GM04503 (cell line): ENCODE data around the gene FBXO42.
A peak's percentile ranks its signal among the peaks of the same experiment; 100 is the strongest.
"Not testable (repeated sequence)": the region's sequence is repeated elsewhere in the genome, so short reads cannot be mapped to it uniquely, and the experiment has no call there.

Experiments used
- DNase-seq: peaks from one replicate; pipeline ENCODE4 v3.0.0-alpha.2; 2012; ENCODE audit warnings: low read depth

The FBXO42 gene

DNA sequence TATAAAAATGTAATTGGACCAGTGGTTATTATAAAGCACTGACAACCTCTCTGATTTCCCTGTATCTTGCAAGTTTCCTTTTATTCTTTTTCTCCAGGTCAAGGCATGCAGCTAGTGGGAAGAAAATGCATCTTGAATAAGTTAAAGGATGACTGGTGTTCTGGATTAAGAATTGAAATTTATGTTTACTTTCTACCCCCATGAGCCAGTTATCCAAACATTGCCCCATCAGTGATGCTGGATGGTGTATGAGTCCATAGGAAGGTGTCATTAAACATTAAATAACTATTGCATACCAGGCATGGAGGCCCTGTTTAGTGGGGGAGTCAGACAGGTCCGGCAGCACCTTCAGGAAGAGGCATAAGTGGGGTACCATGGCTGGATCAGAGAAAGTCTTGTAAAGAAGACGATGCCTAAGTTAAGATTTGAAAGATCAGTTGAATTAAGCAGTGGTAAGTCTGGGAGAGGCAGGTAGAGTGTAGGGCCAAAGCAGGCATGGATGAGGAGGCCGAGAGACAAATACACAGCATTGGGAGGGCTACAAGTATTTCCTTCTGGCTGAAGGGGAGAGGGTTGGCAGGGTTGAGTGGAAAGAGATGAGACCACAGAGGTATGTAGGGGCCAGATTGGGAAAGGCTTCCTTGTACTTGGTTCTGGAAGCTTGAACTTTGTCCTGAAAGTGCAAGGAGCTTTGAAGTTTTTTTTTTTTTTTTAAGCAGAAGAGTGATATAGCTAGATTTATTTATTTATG lies 20.4 kb upstream of the FBXO42 start:
- no peak for DNase-seq

DNA sequence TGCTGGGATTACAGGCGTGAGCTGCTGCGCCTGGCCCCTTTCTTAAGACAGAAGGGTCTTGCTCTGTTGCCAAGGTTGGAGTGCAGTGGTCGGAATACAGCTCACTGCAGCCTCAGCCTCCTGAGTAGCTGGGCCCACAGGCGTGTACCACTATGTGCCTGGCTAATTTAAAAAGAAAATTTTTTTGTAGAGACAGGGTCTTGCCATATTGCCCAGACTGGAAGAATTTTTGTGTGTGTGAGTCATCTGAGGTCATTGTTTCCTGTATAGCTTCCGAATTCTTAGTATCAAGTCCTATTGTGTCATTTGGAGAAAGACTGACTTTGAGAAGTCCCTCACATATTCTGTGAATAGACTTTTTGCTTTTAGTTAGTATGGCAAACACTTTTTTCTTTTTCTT lies 19.4 kb upstream of the FBXO42 start:
- no peak for DNase-seq

DNA sequence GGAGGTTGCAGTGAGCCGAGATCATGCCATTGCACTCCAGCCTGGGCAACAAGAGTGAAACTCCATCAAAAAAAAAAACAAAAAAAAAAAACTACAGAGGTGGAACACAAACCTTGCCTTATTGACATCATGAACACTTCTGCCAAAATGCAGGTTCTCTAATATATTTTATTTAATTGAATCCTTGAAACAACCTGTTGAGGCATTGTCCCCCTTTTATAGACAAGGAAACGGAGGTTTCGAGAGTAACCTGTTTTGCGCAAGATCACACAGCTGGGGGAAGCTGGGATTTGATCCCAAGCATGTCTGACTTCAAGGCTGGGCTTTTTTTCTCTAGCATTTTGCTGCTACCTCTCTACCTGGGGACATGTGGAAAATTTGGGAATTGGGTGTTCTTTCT lies 17.5 kb upstream of the FBXO42 start:
- no peak for DNase-seq

GRCh38 chr1:16367968-16368890 lies 15.9 kb upstream of the FBXO42 start:
- no peak for DNase-seq

GRCh38 chr1:16367258-16367967 lies 15.1 kb upstream of the FBXO42 start:
- peak; percentile 67 for DNase-seq

DNA sequence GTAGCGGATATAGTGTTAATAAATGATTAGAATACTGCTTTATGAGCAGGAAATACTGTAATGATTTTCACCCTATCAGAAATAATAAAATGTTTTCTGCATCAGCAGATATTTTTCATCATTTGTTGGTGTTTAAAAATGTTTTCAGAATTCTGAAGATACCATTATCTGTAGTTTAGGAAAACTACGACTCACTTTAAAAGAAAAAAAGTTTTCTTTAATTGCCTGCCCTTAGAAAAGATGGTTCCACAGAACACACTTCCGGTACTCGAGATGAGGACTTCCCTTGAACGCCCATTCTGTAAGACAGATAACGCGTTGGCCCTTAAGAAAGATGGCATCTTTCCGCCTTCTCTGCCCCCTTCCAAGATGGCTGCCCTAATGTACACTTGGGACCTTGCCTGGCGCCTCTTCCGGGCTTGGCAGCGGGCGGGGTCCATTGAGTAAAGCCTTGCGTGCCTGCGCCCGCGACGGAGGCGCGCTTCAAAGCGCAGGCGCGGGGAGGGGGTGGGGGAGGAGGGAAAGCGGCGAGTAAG lies 14.5 kb upstream of the FBXO42 start, which contains the start of gene SZRD1:
TSS of gene SZRD1 (plus strand) at position 521 of the 536 bp plus-strand sequence. CDS start 16 bp downstream, outside the sequence.
- peak; percentile 96 for DNase-seq

- DNase-seq: peak; percentile 67
Observed at GRCh38 chr1:16365146-16365498, 12.8 kb upstream of the FBXO42 start.

DNA sequence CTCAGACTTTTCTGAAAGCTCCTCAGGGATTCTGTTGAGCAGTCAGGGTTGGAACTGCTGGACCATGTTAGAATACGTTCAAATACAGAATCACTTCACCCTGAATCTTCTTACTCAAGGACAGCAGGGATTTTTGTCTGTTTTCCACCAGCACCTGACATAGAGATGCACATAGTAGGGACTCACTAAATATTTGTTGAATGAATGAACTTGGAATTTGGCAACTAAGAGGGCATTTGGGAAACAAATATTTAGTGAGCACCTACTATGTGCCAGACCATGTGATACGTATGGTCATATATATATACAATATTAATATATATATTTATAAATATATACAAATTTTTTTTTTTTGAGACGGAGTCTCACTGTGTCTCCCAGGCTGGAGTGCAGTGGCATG lies 4.6 kb upstream of the FBXO42 start:
- DNase-seq: no peak

GRCh38 chr1:16354619-16355018 lies 2.3 kb upstream of the FBXO42 start:
- DNase-seq: no peak

- no peak for DNase-seq
Observed at GRCh38 chr1:16352842-16353535, 709 bp upstream of the FBXO42 start.

- no peak for DNase-seq
Observed at GRCh38 chr1:16351456-16351993, 755 bp downstream of the FBXO42 start.

GRCh38 chr1:16349847-16350406 lies 2.4 kb downstream of the FBXO42 start:
- no peak for DNase-seq

GRCh38 chr1:16348414-16349182 lies 3.7 kb downstream of the FBXO42 start:
- DNase-seq: peak; percentile 87

DNA sequence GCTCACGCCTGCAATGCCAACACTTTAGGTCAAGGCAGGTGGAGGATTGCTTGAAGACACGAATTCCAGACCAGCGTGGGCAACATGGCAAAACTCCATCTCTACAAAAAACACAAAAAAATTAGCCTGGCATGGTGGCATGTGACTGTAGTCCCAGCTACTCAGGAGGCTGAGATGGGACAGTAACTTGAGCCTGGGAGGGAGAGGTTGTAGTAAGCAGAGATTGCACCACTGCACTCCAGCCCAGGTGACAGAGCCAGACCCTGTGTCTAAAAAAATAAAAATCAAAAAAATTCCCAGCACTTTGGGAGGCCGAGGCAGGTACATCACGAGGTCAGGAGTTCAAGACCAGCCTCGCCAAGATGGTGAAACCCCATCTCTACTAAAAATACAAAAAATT lies 9.0 kb downstream of the FBXO42 start:
- DNase-seq: not testable (repeated sequence)

GRCh38 chr1:16342331-16343062 lies 9.8 kb downstream of the FBXO42 start:
- DNase-seq: no peak

GRCh38 chr1:16340673-16341072 lies 11.6 kb downstream of the FBXO42 start:
- no peak for DNase-seq

DNA sequence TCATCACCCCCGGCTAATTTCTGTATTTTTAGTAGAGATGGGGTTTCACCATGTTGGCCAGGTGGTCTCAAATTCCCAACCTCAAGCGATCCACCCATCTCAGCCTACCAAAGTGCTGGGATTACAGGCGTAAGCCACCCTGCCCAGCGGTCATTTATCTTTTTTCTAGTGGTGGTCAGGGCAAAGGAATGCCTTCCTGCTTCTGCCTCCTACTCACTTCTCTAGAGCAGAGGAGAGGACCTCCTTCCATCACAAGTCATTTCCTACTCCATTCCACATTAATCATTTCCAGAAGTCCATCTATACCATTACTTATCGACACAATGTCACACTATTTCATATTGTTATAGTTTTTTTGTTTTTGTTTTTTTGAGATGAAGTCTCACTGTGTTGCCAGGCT lies 13.3 kb downstream of the FBXO42 start:
- DNase-seq: no peak

GRCh38 chr1:16334655-16335340 lies 17.5 kb downstream of the FBXO42 start:
- DNase-seq: no peak
